OCI-LY3 (cell line): ENCODE data around the gene SH3BGRL3.
A peak's percentile ranks its signal among the peaks of the same experiment; 100 is the strongest.

ENCODE experiments used
- H2AFZ ChIP-seq: fragments of 200-600, 300-600 bp; shearing (Covaris generic); 2 replicates; pipeline ENCODE4 v1.6.0; 2014; ENCODE audit warnings: antibody characterized with exemption, low read depth, low read length
- H3K27ac ChIP-seq: fragments of 200-600, 300-600 bp; sonication (generic); 2 replicates; pipeline ENCODE4 v1.5.1; 2014; ENCODE audit warnings: mild to moderate bottlenecking, low read length, moderate library complexity, mixed read lengths
- H3K27me3 ChIP-seq: fragments of 200-600, 300-600 bp; sonication (generic); 2 replicates; pipeline ENCODE4 v1.6.1; 2014; ENCODE audit warnings: low read depth, low read length, mixed read lengths
- H3K36me3 ChIP-seq: fragments of 200-600, 300-600 bp; sonication (generic); replicated peaks from 2 replicates; pipeline ENCODE3; 2014; ENCODE audit warnings: low read depth, low read length, mixed read lengths
- H3K4me1 ChIP-seq: fragments of 300-600, 200-600 bp; sonication (generic); 2 replicates; pipeline ENCODE4 v1.6.1; 2014; ENCODE audit warnings: low read length, mixed read lengths
- H3K4me2 ChIP-seq: fragments of 200-600, 300-600 bp; sonication (generic); 2 replicates; pipeline ENCODE4 v1.6.1; 2014; ENCODE audit warnings: low read length, mixed read lengths
- H3K4me3 ChIP-seq: fragments of 300-600, 200-600 bp; sonication (generic); 2 replicates; pipeline ENCODE4 v1.5.1; 2014; ENCODE audit warnings: antibody characterized with exemption, mild to moderate bottlenecking, low read length, moderate library complexity
- H3K79me2 ChIP-seq: fragments of 300-600, 200-600 bp; shearing (Covaris generic); 2 replicates; pipeline ENCODE4 v1.6.1; 2014; ENCODE audit warnings: mild to moderate bottlenecking, low read length, mixed read lengths
- H3K9ac ChIP-seq: fragments of 300-600, 200-600 bp; shearing (Covaris generic); 2 replicates; pipeline ENCODE4 v1.6.0; 2014; ENCODE audit warnings: mild to moderate bottlenecking, low read length, moderate library complexity
- H3K9me3 ChIP-seq: fragments of 200-600, 300-600 bp; shearing (Covaris generic); 2 replicates; pipeline ENCODE4 v1.6.1; 2014; ENCODE audit warnings: low read length, mixed read lengths; ENCODE audit not compliant: insufficient read depth
- H4K20me1 ChIP-seq: fragments of 200-600, 300-600 bp; sonication (generic); 2 replicates; pipeline ENCODE4 v1.6.1; 2016; ENCODE audit warnings: low read length, mixed read lengths; ENCODE audit not compliant: insufficient read depth
- EZH2phosphoT487 ChIP-seq: fragments of 200-600 bp; shearing (Covaris generic); IDR thresholded peaks from 2 replicates; pipeline ENCODE4 v1.6.1; 2018; ENCODE audit warnings: antibody characterized with exemption, mixed run types, low read depth
- TF ChIP-seq, protein P1 (sequence below): fragments of 200-600, 300-600 bp; sonication (generic); IDR thresholded peaks from 2 replicates; pipeline ENCODE4 v1.5.1; 2014; ENCODE audit warnings: antibody characterized with exemption, low read length, low read depth

Gene SH3BGRL3

DNA sequence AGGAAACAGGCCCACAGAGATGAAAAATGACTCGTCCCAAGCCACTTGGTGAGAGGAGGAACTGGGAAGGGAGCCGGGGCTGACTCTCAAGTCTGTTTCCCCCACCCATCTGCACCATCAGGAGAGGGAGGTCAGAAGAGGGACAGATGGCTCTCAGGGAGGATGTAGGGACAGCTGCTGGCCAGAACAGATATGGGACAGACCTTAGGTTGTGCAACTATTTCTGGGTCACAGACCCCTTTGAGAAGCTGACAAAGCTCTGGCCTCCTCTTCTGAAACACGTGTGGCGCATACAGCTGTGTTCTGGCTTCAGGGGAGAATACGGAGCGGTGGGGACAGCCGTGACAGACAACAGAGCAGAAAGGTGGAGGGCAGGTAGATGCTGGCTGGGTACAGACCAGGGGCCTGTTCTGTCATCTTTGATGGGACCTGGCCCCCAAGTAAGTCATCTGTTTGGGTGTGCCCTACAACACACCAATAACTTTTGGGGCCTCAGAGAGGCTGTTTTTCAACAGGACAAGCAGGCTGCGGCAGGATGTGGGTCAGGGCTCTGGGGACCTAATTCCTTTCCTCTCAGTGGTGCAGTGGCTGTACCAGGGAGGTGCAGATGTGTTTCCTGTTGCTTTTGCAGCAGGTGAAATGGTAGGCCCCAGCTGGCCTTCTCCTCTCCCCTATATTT, 7.3 kb downstream of the SH3BGRL3 start:
- no peaks in the 10 kb centered on the region for H3K27me3 ChIP-seq
- H3K27ac ChIP-seq: peak overlapping the region; percentile 19; the same call in 1 of the 2 replicates
- H4K20me1 ChIP-seq: no peaks in the 10 kb centered on the region
- H3K4me3 ChIP-seq: no peak overlapping the region
- TF ChIP-seq, protein P1, sequence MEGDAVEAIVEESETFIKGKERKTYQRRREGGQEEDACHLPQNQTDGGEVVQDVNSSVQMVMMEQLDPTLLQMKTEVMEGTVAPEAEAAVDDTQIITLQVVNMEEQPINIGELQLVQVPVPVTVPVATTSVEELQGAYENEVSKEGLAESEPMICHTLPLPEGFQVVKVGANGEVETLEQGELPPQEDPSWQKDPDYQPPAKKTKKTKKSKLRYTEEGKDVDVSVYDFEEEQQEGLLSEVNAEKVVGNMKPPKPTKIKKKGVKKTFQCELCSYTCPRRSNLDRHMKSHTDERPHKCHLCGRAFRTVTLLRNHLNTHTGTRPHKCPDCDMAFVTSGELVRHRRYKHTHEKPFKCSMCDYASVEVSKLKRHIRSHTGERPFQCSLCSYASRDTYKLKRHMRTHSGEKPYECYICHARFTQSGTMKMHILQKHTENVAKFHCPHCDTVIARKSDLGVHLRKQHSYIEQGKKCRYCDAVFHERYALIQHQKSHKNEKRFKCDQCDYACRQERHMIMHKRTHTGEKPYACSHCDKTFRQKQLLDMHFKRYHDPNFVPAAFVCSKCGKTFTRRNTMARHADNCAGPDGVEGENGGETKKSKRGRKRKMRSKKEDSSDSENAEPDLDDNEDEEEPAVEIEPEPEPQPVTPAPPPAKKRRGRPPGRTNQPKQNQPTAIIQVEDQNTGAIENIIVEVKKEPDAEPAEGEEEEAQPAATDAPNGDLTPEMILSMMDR: no peak
- H3K36me3 ChIP-seq: no peaks in the 10 kb centered on the region
- no peak overlapping the region for H2AFZ ChIP-seq
- peaks cover 46% of the 10 kb centered on the region for H3K4me1 ChIP-seq
- H3K4me2 ChIP-seq: no peak overlapping the region
- H3K9me3 ChIP-seq: peaks cover 10% of the 10 kb centered on the region; the same call in 1 of the 2 replicates
- no peak overlapping the region for H3K9ac ChIP-seq
- H3K79me2 ChIP-seq: no peaks in the 10 kb centered on the region

DNA sequence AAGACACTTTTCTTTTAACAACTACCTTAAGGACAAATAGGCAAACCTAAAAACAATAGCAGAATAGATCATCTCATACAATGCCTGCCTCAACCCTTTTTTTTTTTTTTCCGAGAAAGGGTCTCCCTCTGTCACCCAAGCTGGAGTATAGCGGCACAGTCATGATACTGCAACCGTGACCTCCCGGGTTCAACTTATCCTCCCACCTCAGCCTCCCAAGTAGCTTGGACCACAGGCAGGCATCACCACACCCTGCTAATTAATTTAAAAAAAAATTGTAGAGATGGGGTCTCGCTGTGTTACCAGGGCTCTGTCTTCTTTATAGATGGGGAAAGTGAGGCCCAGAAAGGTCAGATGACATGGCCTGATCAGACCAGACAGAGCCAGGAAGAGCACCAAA, 7.9 kb downstream of the SH3BGRL3 start:
- peaks cover 10% of the 10 kb centered on the region; the same call in 1 of the 2 replicates for H3K9me3 ChIP-seq
- peaks cover 46% of the 10 kb centered on the region for H3K4me1 ChIP-seq
- H3K27me3 ChIP-seq: no peaks in the 10 kb centered on the region
- no peaks in the 10 kb centered on the region for H3K36me3 ChIP-seq
- TF ChIP-seq EZH2phosphoT487: no peak
- TF ChIP-seq, protein P1: no peak
- no peak overlapping the region for H2AFZ ChIP-seq
- no peak overlapping the region for H3K4me2 ChIP-seq
- no peaks in the 10 kb centered on the region for H3K79me2 ChIP-seq
- peak overlapping the region; percentile 62; the same call in 1 of the 2 replicates for H3K27ac ChIP-seq
- H3K9ac ChIP-seq: no peak overlapping the region
- H4K20me1 ChIP-seq: no peaks in the 10 kb centered on the region
- H3K4me3 ChIP-seq: no peak overlapping the region

DNA sequence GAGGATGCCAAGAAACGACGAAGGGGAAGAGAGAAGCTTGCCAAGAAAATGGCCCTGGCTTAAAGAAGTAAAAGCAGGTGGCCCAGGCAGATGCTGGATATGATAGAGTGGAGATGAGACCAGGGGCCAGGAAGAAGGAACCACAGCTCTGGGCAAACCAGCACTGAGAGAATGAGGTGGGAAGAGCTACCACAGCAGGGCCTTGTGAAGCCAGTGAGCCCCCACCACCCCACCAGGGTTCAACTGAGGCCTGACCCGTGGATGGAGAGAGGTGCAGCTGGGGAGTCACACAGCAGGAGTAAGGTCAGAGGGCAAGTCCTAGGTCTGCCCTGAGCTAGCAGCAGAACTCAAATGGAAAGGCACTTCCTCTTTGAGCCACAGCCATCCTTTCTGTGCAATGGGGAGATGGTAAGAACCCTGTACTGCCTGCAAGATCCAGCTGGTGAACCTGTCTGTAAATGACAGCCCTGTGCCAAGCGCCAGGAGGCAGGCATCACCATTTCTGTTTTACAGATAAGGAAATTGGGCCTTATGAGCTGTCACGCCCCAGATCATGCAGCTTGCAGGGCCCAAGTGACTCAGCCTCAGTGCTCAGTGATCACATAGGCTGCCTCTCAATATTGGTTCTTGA, 8.5 kb downstream of the SH3BGRL3 start:
- H4K20me1 ChIP-seq: no peaks in the 10 kb centered on the region
- H3K27me3 ChIP-seq: no peaks in the 10 kb centered on the region
- no peak overlapping the region for H3K4me3 ChIP-seq
- TF ChIP-seq, protein P1: no peak
- no peak for TF ChIP-seq EZH2phosphoT487
- peaks cover 46% of the 10 kb centered on the region for H3K4me1 ChIP-seq
- no peak overlapping the region for H3K9ac ChIP-seq
- H3K27ac ChIP-seq: peak overlapping the region; percentile 62
- H3K9me3 ChIP-seq: peaks cover 10% of the 10 kb centered on the region; the same call in 1 of the 2 replicates
- H3K36me3 ChIP-seq: no peaks in the 10 kb centered on the region
- 0 out of 2 replicates have a peak overlapping the region, but pooled peaks have one; percentile 55 for H3K4me2 ChIP-seq
- no peaks in the 10 kb centered on the region for H3K79me2 ChIP-seq
- H2AFZ ChIP-seq: peak overlapping the region; percentile 63; the same call in 1 of the 2 replicates

DNA sequence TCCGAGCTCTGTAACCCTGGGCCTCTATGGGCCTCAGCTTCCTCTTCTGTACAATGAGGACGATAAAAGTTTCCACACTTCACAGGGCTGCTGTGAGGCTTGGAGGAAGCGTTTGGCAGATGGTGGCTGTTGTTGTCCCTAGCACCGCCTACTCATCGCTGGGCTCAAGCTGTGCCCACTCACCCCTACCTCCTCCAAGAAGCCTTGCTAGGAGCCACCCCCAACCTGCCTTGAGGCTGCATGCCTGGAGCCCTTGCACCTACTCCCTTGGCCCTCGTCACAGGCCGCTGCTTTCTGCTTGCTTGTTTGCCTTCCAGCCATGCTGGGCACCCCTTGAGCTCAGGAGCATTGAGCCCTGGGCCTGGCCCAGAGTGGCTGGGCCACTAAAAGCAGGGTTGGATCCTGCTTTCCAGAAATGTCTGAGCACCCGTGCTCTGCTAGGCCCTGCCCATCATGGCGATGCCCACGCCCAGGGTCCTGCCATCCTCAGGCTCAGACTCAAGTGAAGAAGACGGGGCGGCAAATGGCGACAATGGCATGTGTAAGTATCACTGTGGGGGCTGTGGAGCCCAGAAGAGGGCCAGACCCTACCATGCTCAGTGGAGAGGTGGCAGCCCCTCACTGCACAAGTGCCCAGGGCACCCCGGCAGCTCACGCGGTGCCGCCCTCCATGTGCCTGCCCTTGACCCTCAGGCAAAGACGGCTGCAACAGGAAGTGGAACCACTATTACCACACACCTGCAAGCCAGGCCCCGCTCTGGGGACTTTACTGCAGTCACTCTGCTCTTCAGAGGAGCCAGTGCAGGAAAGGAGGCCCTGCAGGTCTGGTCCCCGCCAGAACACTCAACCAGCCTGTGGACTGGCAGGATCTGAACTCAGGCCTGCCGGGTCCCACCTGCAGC, 9.5 kb downstream of the SH3BGRL3 start:
- peak overlapping the region; percentile 55 for H3K4me2 ChIP-seq
- peak overlapping the region; percentile 62 for H3K27ac ChIP-seq
- no peak for TF ChIP-seq EZH2phosphoT487
- TF ChIP-seq, protein P1: no peak
- H2AFZ ChIP-seq: peak overlapping the region; percentile 63
- peaks cover 46% of the 10 kb centered on the region for H3K4me1 ChIP-seq
- H3K27me3 ChIP-seq: no peaks in the 10 kb centered on the region
- no peaks in the 10 kb centered on the region for H3K36me3 ChIP-seq
- H3K4me3 ChIP-seq: no peak overlapping the region
- no peaks in the 10 kb centered on the region for H4K20me1 ChIP-seq
- peaks cover 10% of the 10 kb centered on the region; the same call in 1 of the 2 replicates for H3K9me3 ChIP-seq
- no peaks in the 10 kb centered on the region for H3K79me2 ChIP-seq
- peak overlapping the region; percentile 45; the same call in 1 of the 2 replicates for H3K9ac ChIP-seq
